Measurements from ENCODE around the gene ADAMTS10. TPM values are rescaled to one million over a fixed set of nuclear protein-coding genes. Genes with fewer than 3 reads are reported as not detected.

Gene ADAMTS10
- polyA plus RNA-seq, 2 donors = 7.3 to 11.7 TPM

DNA sequence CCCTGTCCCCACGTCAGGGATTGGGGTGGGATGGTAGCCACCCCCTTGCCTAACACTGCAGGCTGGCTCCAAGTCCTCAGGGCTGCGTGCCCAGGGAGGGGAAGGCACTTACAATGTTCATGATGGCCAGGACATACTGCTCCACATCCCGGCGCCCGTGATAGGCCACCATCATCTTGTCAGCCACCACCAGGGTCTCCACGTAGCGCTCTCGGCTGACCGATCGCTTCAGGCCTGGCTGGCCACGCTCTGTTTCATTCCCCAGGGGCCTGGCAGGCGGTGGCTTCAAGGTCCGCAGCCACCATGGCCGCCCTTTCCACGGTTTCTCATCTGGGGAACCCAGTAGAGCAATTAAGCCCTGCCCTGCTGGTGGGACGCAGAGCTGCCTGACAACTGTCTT lies 9.7 kb downstream of the ADAMTS10 start:
- peaks cover 0 to 2% of the 10 kb centered on the region in 2 donors for H3K4me1 ChIP-seq (ENCODE audit: control insufficient read depth in 2 of 2, insufficient read depth in 2 of 2, low read length in 1 of 2)
- no peak overlapping the region for H3K4me3 ChIP-seq (ENCODE audit: low read depth in 1 of 2, low read length in 2 of 2)
- H3K36me3 ChIP-seq (ENCODE audit: control insufficient read depth in 2 of 2, insufficient read depth in 2 of 2, low read length in 1 of 2) = peaks cover 0 to 12% of the 10 kb centered on the region in 2 donors
- 91 to 94% methylated on average over 16 of the region's 16 CpGs for WGBS, 2 donors
- no peak overlapping the region for H3K27ac ChIP-seq (ENCODE audit: low read depth in 2 of 2, low read length in 1 of 2)
- H3K27me3 ChIP-seq (ENCODE audit: control insufficient read depth in 1 of 2, insufficient read depth in 2 of 2, low read length in 2 of 2) = no peaks in the 10 kb centered on the region
- peaks cover 0 to 7% of the 10 kb centered on the region in 2 donors for H3K9me3 ChIP-seq (ENCODE audit: control insufficient read depth in 2 of 2, insufficient read depth in 1 of 2, low read depth in 1 of 2, low read length in 1 of 2)

DNA sequence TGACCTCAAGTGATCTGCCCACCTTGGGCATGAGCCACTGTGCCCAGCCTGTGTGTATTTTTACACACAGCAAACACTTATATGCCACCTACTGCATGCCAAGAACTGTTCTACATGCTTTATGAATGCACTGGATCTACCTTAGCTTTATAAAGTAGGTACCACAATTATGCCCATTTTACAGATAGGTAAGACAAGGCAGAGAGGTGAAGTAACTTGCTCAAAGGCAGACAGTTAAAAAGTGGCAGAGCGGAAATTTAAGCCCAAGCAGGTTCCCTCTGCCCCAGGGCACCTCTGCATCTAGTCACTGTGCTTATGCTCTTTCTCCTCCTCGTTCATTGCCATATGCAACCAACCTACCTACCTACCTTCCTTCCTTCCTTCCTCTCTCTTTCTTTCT lies 10.5 kb downstream of the ADAMTS10 start:
- H3K4me1 ChIP-seq (ENCODE audit: control insufficient read depth in 2 of 2, insufficient read depth in 2 of 2, low read length in 1 of 2) = peaks cover 0 to 2% of the 10 kb centered on the region in 2 donors
- no peak overlapping the region for H3K27ac ChIP-seq (ENCODE audit: low read depth in 2 of 2, low read length in 1 of 2)
- WGBS, 2 donors = 87 to 92% methylated on average over 2 of the region's 2 CpGs
- H3K4me3 ChIP-seq (ENCODE audit: low read depth in 1 of 2, low read length in 2 of 2) = no peak overlapping the region
- H3K36me3 ChIP-seq (ENCODE audit: control insufficient read depth in 2 of 2, insufficient read depth in 2 of 2, low read length in 1 of 2) = peaks cover 0 to 12% of the 10 kb centered on the region in 2 donors
- H3K9me3 ChIP-seq (ENCODE audit: control insufficient read depth in 2 of 2, insufficient read depth in 1 of 2, low read depth in 1 of 2, low read length in 1 of 2) = peaks cover 0 to 5% of the 10 kb centered on the region in 2 donors
- H3K27me3 ChIP-seq (ENCODE audit: control insufficient read depth in 1 of 2, insufficient read depth in 2 of 2, low read length in 2 of 2) = no peaks in the 10 kb centered on the region

DNA sequence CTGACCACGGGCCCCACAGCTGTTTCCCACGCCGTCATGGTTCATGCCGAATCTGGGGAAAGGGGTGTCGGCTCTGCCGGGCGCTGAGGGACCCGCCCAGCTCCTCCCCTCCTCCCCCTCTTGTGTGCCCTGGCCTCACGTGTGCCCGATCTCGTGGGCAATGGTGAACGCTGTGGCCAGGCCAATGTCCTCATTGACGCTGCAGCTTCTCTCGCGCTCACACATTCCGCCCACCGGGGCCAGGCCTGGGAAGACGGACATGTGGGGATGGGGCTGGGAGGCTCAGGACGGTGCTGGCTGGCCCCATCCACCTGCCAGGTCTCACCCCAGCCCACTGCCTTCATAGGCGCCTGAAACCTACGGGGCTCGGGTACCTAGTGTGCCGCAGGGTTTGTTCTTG lies 14.3 kb downstream of the ADAMTS10 start:
- peaks cover 0 to 8% of the 10 kb centered on the region in 2 donors for H3K36me3 ChIP-seq (ENCODE audit: control insufficient read depth in 2 of 2, insufficient read depth in 2 of 2, low read length in 1 of 2)
- H3K27me3 ChIP-seq (ENCODE audit: control insufficient read depth in 1 of 2, insufficient read depth in 2 of 2, low read length in 2 of 2) = no peaks in the 10 kb centered on the region
- peaks cover 2 to 12% of the 10 kb centered on the region in 2 donors for H3K4me1 ChIP-seq (ENCODE audit: control insufficient read depth in 2 of 2, insufficient read depth in 2 of 2, low read length in 1 of 2)
- H3K4me3 ChIP-seq (ENCODE audit: low read depth in 1 of 2, low read length in 2 of 2) = no peak overlapping the region
- whole genome bisulfite sequencing, 2 donors = 80 to 82% methylated on average over 23 of the region's 23 CpGs
- H3K9me3 ChIP-seq (ENCODE audit: control insufficient read depth in 2 of 2, insufficient read depth in 1 of 2, low read depth in 1 of 2, low read length in 1 of 2) = peaks cover 0 to 7% of the 10 kb centered on the region in 2 donors
- no peak overlapping the region for H3K27ac ChIP-seq (ENCODE audit: low read depth in 2 of 2, low read length in 1 of 2)

- WGBS, 2 donors = 67 to 73% methylated on average over 15 of the region's 15 CpGs
- Histone ChIP-seq H3K36me3 (ENCODE audit: control insufficient read depth in 2 of 2, insufficient read depth in 2 of 2, low read length in 1 of 2) (peaks cover 0 to 5% of the 10 kb centered on the region in 2 donors), H3K4me3 (ENCODE audit: low read depth in 1 of 2, low read length in 2 of 2) (no peak overlapping the region), H3K4me1 (ENCODE audit: control insufficient read depth in 2 of 2, insufficient read depth in 2 of 2, low read length in 1 of 2) (peaks cover 0 to 12% of the 10 kb centered on the region in 2 donors), H3K27ac (ENCODE audit: low read depth in 2 of 2, low read length in 1 of 2) (no peak overlapping the region), H3K9me3 (ENCODE audit: control insufficient read depth in 2 of 2, insufficient read depth in 1 of 2, low read depth in 1 of 2, low read length in 1 of 2) (peaks cover 0 to 7% of the 10 kb centered on the region in 2 donors), H3K27me3 (ENCODE audit: control insufficient read depth in 1 of 2, insufficient read depth in 2 of 2, low read length in 2 of 2) (no peaks in the 10 kb centered on the region)
Observed at GRCh38 chr19:8595651-8596050, 14.9 kb downstream of the ADAMTS10 start.

GRCh38 chr19:8593931-8594330 lies 16.6 kb downstream of the ADAMTS10 start:
- H3K27ac ChIP-seq (ENCODE audit: low read depth in 2 of 2, low read length in 1 of 2) = no peak overlapping the region
- no peak overlapping the region for H3K4me3 ChIP-seq (ENCODE audit: low read depth in 1 of 2, low read length in 2 of 2)
- H3K9me3 ChIP-seq (ENCODE audit: control insufficient read depth in 2 of 2, insufficient read depth in 1 of 2, low read depth in 1 of 2, low read length in 1 of 2) = peaks cover 0 to 7% of the 10 kb centered on the region in 2 donors
- peaks cover 0 to 12% of the 10 kb centered on the region in 2 donors for H3K4me1 ChIP-seq (ENCODE audit: control insufficient read depth in 2 of 2, insufficient read depth in 2 of 2, low read length in 1 of 2)
- peaks cover 0 to 5% of the 10 kb centered on the region in 2 donors for H3K36me3 ChIP-seq (ENCODE audit: control insufficient read depth in 2 of 2, insufficient read depth in 2 of 2, low read length in 1 of 2)
- 92 to 96% methylated on average over 2 of the region's 2 CpGs for WGBS, 2 donors
- no peaks in the 10 kb centered on the region for H3K27me3 ChIP-seq (ENCODE audit: control insufficient read depth in 1 of 2, insufficient read depth in 2 of 2, low read length in 2 of 2)

DNA sequence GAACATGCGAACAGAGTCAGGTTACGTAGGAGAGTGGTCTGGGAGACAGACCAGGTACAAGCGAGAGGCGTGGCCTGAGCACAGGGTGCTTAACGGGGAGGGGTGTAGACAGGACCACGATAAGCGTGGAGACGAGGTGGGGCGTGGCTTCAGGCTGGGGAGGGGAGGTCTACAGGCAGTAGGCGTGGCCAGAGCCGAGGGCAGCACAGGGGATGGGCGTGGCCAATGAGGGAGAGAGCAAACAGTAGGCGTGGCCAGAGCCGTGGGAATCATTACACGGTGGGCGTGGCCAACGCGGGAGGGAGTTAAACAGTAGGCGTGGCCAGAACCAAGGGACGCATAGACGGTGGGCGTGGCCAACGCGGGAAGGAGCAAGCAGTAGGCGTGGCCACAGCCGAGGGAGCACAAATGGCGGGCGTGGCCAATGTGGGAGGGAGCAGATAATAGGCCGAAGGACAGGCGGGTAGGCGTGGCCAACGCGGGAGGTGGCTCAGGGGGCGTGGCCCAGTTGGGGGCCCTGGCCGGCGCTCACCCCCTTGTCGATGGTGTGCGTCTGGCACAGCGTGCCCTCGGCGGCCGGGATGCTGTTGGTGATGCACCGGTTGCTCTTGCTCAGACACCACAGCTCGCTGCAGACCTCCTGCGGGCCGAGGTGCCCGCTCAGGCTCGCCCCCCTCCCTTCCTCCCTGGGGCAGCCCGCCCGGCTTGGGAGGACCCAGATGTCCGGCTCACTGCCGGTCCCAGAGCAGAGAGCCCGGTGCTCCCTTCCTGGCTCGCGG lies 18.1 kb downstream of the ADAMTS10 start:
- WGBS, 2 donors = 4 to 6% methylated on average over 49 to 55 of the region's 55 CpGs
- peaks cover 0 to 7% of the 10 kb centered on the region in 2 donors for H3K9me3 ChIP-seq (ENCODE audit: control insufficient read depth in 2 of 2, insufficient read depth in 1 of 2, low read depth in 1 of 2, low read length in 1 of 2)
- no peaks in the 10 kb centered on the region for H3K27me3 ChIP-seq (ENCODE audit: control insufficient read depth in 1 of 2, insufficient read depth in 2 of 2, low read length in 2 of 2)
- H3K4me3 ChIP-seq (ENCODE audit: low read depth in 1 of 2, low read length in 2 of 2) = no peak overlapping the region
- peaks cover 0 to 12% of the 10 kb centered on the region in 2 donors for H3K4me1 ChIP-seq (ENCODE audit: control insufficient read depth in 2 of 2, insufficient read depth in 2 of 2, low read length in 1 of 2)
- peaks cover 0 to 5% of the 10 kb centered on the region in 2 donors for H3K36me3 ChIP-seq (ENCODE audit: control insufficient read depth in 2 of 2, insufficient read depth in 2 of 2, low read length in 1 of 2)
- no peak overlapping the region for H3K27ac ChIP-seq (ENCODE audit: low read depth in 2 of 2, low read length in 1 of 2)

DNA sequence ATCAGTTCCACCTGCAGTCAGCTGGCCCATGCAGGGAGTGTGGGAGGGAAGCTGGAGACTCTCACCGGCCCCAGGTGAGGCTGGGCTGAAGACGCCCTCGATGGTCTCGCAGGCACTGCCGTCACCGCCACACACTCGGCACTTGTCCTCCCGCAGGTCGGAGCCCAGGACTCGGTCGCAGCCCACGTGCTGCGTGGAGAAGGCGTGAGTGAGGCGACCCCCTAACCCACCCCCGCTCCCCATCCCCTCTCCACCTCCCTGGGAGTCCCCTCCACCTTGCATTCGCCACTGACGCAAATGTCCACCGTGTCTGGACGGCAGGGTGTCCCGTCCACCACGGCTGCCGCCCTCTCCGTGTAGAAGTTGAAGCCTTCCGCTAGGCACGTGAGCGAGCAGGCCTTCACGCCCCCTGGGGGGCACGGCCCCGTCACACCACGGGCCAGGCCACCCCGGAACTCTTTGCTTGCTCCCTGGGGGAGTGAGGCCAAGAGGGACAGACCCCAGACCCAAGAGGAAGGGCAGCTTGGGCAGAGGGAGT lies 21.3 kb downstream of the ADAMTS10 start:
- peaks cover 0 to 7% of the 10 kb centered on the region in 2 donors for H3K9me3 ChIP-seq (ENCODE audit: control insufficient read depth in 2 of 2, insufficient read depth in 1 of 2, low read depth in 1 of 2, low read length in 1 of 2)
- no peak overlapping the region for H3K4me3 ChIP-seq (ENCODE audit: low read depth in 1 of 2, low read length in 2 of 2)
- H3K27me3 ChIP-seq (ENCODE audit: control insufficient read depth in 1 of 2, insufficient read depth in 2 of 2, low read length in 2 of 2) = no peaks in the 10 kb centered on the region
- no peak overlapping the region for H3K27ac ChIP-seq (ENCODE audit: low read depth in 2 of 2, low read length in 1 of 2)
- peaks cover 0 to 12% of the 10 kb centered on the region in 2 donors for H3K4me1 ChIP-seq (ENCODE audit: control insufficient read depth in 2 of 2, insufficient read depth in 2 of 2, low read length in 1 of 2)
- no peaks in the 10 kb centered on the region for H3K36me3 ChIP-seq (ENCODE audit: control insufficient read depth in 2 of 2, insufficient read depth in 2 of 2, low read length in 1 of 2)
- WGBS, 2 donors = 85 to 87% methylated on average over 30 to 32 of the region's 32 CpGs

DNA sequence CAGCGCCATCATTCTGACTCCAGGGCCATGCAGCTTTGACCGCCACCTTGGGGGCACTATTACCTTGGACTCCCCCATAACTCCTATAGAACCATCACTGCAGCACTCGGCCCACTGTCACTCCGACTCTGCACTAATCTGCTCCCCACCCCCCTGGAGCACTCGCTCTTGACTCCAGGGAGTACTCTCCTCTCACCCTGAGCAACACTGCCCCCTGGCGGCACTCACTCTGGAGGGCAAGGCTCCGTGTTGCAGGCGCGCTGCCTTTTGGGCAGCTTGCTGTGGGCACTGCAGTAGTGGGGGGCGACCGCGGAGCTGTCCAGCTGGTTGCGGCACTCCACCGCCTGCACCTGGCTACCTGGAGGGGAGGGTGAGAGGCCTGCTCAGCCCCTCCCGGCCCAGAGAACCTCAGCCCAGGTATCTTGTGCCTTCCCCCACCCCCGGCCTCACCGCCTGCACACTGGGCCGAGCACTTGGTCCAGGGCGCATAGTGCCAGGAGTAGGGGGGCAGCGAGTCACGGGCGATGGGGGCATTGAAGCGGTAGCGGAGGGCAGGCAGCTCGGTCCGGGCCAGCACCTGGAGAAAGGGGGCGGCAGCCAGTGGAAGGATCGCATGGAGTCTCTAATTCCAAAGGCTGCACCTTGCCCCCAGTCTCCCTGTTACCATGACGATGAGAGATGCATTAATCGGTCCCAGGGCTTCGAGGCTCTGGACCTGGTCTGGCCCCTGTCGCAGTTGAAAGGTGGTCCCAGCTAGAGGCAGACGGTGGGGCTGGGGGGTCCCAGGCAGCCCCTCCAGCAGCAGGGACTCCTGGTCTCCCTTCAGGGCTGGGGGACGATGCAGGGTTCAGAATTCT lies 24.4 kb downstream of the ADAMTS10 start:
- H3K27me3 ChIP-seq (ENCODE audit: control insufficient read depth in 1 of 2, insufficient read depth in 2 of 2, low read length in 2 of 2) = no peaks in the 10 kb centered on the region
- 65 to 69% methylated on average over 34 of the region's 34 CpGs for WGBS, 2 donors
- no peak overlapping the region for H3K4me3 ChIP-seq (ENCODE audit: low read depth in 1 of 2, low read length in 2 of 2)
- H3K27ac ChIP-seq (ENCODE audit: low read depth in 2 of 2, low read length in 1 of 2) = no peak overlapping the region
- no peaks in the 10 kb centered on the region for H3K9me3 ChIP-seq (ENCODE audit: control insufficient read depth in 2 of 2, insufficient read depth in 1 of 2, low read depth in 1 of 2, low read length in 1 of 2)
- H3K36me3 ChIP-seq (ENCODE audit: control insufficient read depth in 2 of 2, insufficient read depth in 2 of 2, low read length in 1 of 2) = no peaks in the 10 kb centered on the region
- H3K4me1 ChIP-seq (ENCODE audit: control insufficient read depth in 2 of 2, insufficient read depth in 2 of 2, low read length in 1 of 2) = no peaks in the 10 kb centered on the region
